ENCODE data around the gene UBB. TPM values are rescaled to one million over a fixed set of nuclear protein-coding genes. Genes with fewer than 3 reads are reported as not detected.

UBB gene
- total RNA-seq, 1 donor from 2014 or later: 1,933 TPM

GRCh38 chr17:16353317-16354174, 27.3 kb upstream of the UBB start, which contains the start of gene CENPV:
TSS of gene CENPV (minus strand) at chr17:16353469. CDS start at chr17:16353436, 33 bp downstream.
- Mint-ChIP-seq H3K27ac (peak within 1 kb of the TSS; percentile 77), H3K4me3 (peak within 1 kb of the TSS; percentile 95), H3K4me1 (ENCODE audit: low read depth) (peaks cover 16% of the 10 kb centered on the region), H3K36me3 (ENCODE audit: low read depth) (peaks cover 7% of the 10 kb centered on the region), H3K9me3 (no peaks in the 10 kb centered on the region), H3K27me3 (ENCODE audit: insufficient read depth) (peaks cover 22% of the 10 kb centered on the region)
- intact Hi-C loops (cut with micrococcal nuclease): loop anchor here (1.0 to 5.0 kb wide), 4 partner anchors 28 to 136 kb away; partner anchors contain the start of genes NCOR1, PIGL and UBB
- DNase-seq (ENCODE audit: low spot score): peak; percentile 49

- H3K9me3 Mint-ChIP-seq: no peaks in the 10 kb centered on the region
- no peak for DNase-seq (ENCODE audit: low spot score)
- H3K4me1 Mint-ChIP-seq (ENCODE audit: low read depth): peaks cover 16% of the 10 kb centered on the region
- H3K4me3 Mint-ChIP-seq: peak overlapping the region; percentile 80
- intact Hi-C loops (cut with micrococcal nuclease): loop anchor here (5.0 kb wide), 1 partner anchor 137 kb away; the partner anchor contains the start of genes NCOR1 and PIGL
- H3K27ac Mint-ChIP-seq: no peak overlapping the region
- peaks cover 7% of the 10 kb centered on the region for H3K36me3 Mint-ChIP-seq (ENCODE audit: low read depth)
- peaks cover 22% of the 10 kb centered on the region for H3K27me3 Mint-ChIP-seq (ENCODE audit: insufficient read depth)
These were observed 26.3 kb upstream of the UBB start for GRCh38 chr17:16354585-16354984.

GRCh38 chr17:16358394-16358793, 22.5 kb upstream of the UBB start:
- H3K27me3 Mint-ChIP-seq (ENCODE audit: insufficient read depth): peaks cover 17% of the 10 kb centered on the region
- intact Hi-C loops (cut with micrococcal nuclease): no loop called here

DNA sequence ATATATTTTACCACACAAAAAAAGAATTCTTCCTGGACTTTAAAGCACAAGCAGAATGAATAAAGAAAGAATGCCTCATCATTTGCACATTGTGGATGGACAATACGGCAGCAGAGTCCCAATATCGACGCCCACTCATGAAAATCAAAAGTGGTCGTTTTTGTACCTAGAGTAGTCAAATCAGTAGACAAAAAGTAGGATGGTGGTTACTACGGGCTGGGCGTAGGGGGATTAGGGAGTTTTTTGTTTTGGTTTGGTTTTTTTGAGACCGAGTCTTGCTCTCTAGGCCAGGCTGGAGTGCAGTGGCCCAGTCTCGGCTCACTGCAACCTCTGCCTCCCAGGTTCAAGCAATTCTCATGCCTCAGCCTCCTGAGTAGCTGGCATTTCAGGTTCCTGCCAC, 19.0 kb upstream of the UBB start:
- intact Hi-C loops (cut with micrococcal nuclease): loop anchor here (5.0 kb wide), 1 partner anchor 225 kb away; no protein-coding TSS in a partner anchor
- H3K4me3 Mint-ChIP-seq: no peak overlapping the region
- DNase-seq (ENCODE audit: low spot score): no peak
- H3K27ac Mint-ChIP-seq: no peak overlapping the region
- no peaks in the 10 kb centered on the region for H3K4me1 Mint-ChIP-seq (ENCODE audit: low read depth)
- no peaks in the 10 kb centered on the region for H3K9me3 Mint-ChIP-seq
- H3K27me3 Mint-ChIP-seq (ENCODE audit: insufficient read depth): peaks cover 8% of the 10 kb centered on the region
- H3K36me3 Mint-ChIP-seq (ENCODE audit: low read depth): no peaks in the 10 kb centered on the region

More at GRCh38 chr17:16358394-16358793, 22.5 kb upstream of the UBB start:
- H3K9me3 Mint-ChIP-seq: no peaks in the 10 kb centered on the region
- DNase-seq (ENCODE audit: low spot score): no peak
- H3K27ac Mint-ChIP-seq: no peak overlapping the region
- no peaks in the 10 kb centered on the region for H3K36me3 Mint-ChIP-seq (ENCODE audit: low read depth)
- no peaks in the 10 kb centered on the region for H3K4me1 Mint-ChIP-seq (ENCODE audit: low read depth)
- H3K4me3 Mint-ChIP-seq: no peak overlapping the region

- peaks cover 3% of the 10 kb centered on the region for H3K27me3 Mint-ChIP-seq (ENCODE audit: insufficient read depth)
- H3K9me3 Mint-ChIP-seq: no peaks in the 10 kb centered on the region
- no peak overlapping the region for H3K27ac Mint-ChIP-seq
- DNase-seq (ENCODE audit: low spot score): peak; percentile 59
- intact Hi-C loops (cut with micrococcal nuclease): loop anchor here (1.0 to 5.0 kb wide), 5 partner anchors 16 to 223 kb away; partner anchors contain the start of gene TRPV2
- H3K4me3 Mint-ChIP-seq: no peak overlapping the region
- no peaks in the 10 kb centered on the region for H3K36me3 Mint-ChIP-seq (ENCODE audit: low read depth)
- no peaks in the 10 kb centered on the region for H3K4me1 Mint-ChIP-seq (ENCODE audit: low read depth)
These were observed 16.9 kb upstream of the UBB start for GRCh38 chr17:16363749-16364536.

DNA sequence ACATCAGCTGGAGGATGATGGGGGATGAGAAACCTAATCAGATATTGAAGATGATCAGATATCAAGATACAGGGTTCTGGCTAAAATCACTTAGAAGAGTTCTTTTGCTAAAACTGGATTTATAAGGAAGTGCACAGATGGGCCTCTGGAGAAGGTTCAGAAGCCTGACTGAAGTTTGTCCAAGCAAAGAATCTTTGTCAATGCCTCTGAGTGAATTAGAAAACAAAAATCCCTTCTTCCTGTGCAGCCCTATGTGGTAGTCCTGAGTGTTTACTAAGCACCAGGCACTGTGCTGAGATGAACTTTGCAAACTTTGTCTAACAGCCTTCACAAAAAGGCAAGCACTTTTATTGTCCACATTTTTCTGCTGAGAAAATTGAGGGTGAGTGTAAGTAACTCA, 16.3 kb upstream of the UBB start:
- H3K27ac Mint-ChIP-seq: no peak overlapping the region
- intact Hi-C loops (cut with micrococcal nuclease): loop anchor here (1.0 to 5.0 kb wide), 2 partner anchors 51 to 223 kb away; partner anchors contain the start of gene TRPV2
- H3K4me1 Mint-ChIP-seq (ENCODE audit: low read depth): no peaks in the 10 kb centered on the region
- H3K27me3 Mint-ChIP-seq (ENCODE audit: insufficient read depth): peaks cover 3% of the 10 kb centered on the region
- H3K9me3 Mint-ChIP-seq: no peaks in the 10 kb centered on the region
- no peak for DNase-seq (ENCODE audit: low spot score)
- no peak overlapping the region for H3K4me3 Mint-ChIP-seq
- H3K36me3 Mint-ChIP-seq (ENCODE audit: low read depth): no peaks in the 10 kb centered on the region

DNA sequence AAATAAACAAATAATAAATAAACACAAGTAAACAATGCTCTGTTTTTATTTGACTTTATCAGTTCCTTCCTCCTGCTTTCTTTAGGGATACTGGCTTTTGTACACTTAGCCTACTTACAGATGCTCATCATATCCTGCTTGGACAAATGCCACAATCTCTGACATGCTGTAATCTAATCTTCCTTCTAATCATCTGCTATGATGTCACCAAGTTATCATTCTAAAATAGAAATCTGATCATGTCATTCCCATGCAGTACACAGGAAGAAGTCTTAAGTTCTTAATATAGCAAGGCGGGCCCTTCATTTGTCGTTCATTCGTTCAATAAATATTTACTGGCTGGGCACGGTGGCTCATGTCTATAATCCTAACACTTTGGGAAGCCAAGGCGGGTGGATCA, 9.1 kb upstream of the UBB start:
- intact Hi-C loops (cut with micrococcal nuclease): no loop called here
- Mint-ChIP-seq H3K9me3 (no peaks in the 10 kb centered on the region), H3K36me3 (ENCODE audit: low read depth) (no peaks in the 10 kb centered on the region), H3K4me3 (no peak overlapping the region), H3K4me1 (ENCODE audit: low read depth) (no peaks in the 10 kb centered on the region), H3K27me3 (ENCODE audit: insufficient read depth) (peaks cover 7% of the 10 kb centered on the region), H3K27ac (no peak overlapping the region)
- no peak for DNase-seq (ENCODE audit: low spot score)

GRCh38 chr17:16374146-16374938, 6.5 kb upstream of the UBB start:
- Mint-ChIP-seq H3K27me3 (ENCODE audit: insufficient read depth) (peaks cover 7% of the 10 kb centered on the region), H3K9me3 (no peaks in the 10 kb centered on the region), H3K4me1 (ENCODE audit: low read depth) (no peaks in the 10 kb centered on the region), H3K4me3 (no peak overlapping the region), H3K27ac (no peak overlapping the region), H3K36me3 (ENCODE audit: low read depth) (no peaks in the 10 kb centered on the region)
- DNase-seq (ENCODE audit: low spot score): no peak
- intact Hi-C loops (cut with micrococcal nuclease): no loop called here

GRCh38 chr17:16377941-16378341, 3.0 kb upstream of the UBB start:
- Mint-ChIP-seq H3K4me1 (ENCODE audit: low read depth) (peaks cover 12% of the 10 kb centered on the region), H3K27me3 (ENCODE audit: insufficient read depth) (peaks cover 7% of the 10 kb centered on the region), H3K27ac (no peak overlapping the region), H3K36me3 (ENCODE audit: low read depth) (peaks cover 16% of the 10 kb centered on the region), H3K4me3 (no peak overlapping the region), H3K9me3 (no peaks in the 10 kb centered on the region)
- no peak for DNase-seq (ENCODE audit: low spot score)
- intact Hi-C loops (cut with micrococcal nuclease): no loop called here

GRCh38 chr17:16378636-16379282, 2.1 kb upstream of the UBB start:
- no peak overlapping the region for H3K27ac Mint-ChIP-seq
- H3K4me1 Mint-ChIP-seq (ENCODE audit: low read depth): peaks cover 20% of the 10 kb centered on the region
- H3K36me3 Mint-ChIP-seq (ENCODE audit: low read depth): peaks cover 24% of the 10 kb centered on the region
- intact Hi-C loops (cut with micrococcal nuclease): no loop called here
- H3K9me3 Mint-ChIP-seq: no peaks in the 10 kb centered on the region
- H3K4me3 Mint-ChIP-seq: no peak overlapping the region
- H3K27me3 Mint-ChIP-seq (ENCODE audit: insufficient read depth): peaks cover 7% of the 10 kb centered on the region
- no peak for DNase-seq (ENCODE audit: low spot score)

- intact Hi-C loops (cut with micrococcal nuclease): loop anchor here (1.0 to 2.0 kb wide), 4 partner anchors 16 to 210 kb away; partner anchors contain the start of gene PIGL
- DNase-seq (ENCODE audit: low spot score): no peak
- H3K27ac Mint-ChIP-seq: no peak overlapping the region
- H3K4me3 Mint-ChIP-seq: no peak overlapping the region
- H3K9me3 Mint-ChIP-seq: no peaks in the 10 kb centered on the region
- peaks cover 29% of the 10 kb centered on the region for H3K4me1 Mint-ChIP-seq (ENCODE audit: low read depth)
- peaks cover 32% of the 10 kb centered on the region for H3K36me3 Mint-ChIP-seq (ENCODE audit: low read depth)
- peaks cover 5% of the 10 kb centered on the region for H3K27me3 Mint-ChIP-seq (ENCODE audit: insufficient read depth)
These were observed 1.2 kb upstream of the UBB start for GRCh38 chr17:16379654-16380053.

- no peak for DNase-seq (ENCODE audit: low spot score)
- Mint-ChIP-seq H3K27ac (peak overlapping the region; percentile 92), H3K36me3 (ENCODE audit: low read depth) (peaks cover 32% of the 10 kb centered on the region), H3K4me1 (ENCODE audit: low read depth) (peaks cover 31% of the 10 kb centered on the region), H3K27me3 (ENCODE audit: insufficient read depth) (peaks cover under 1% of the 10 kb centered on the region), H3K9me3 (no peaks in the 10 kb centered on the region), H3K4me3 (peak overlapping the region; percentile 90)
- intact Hi-C loops (cut with micrococcal nuclease): loop anchor here (1.0 to 2.0 kb wide), 8 partner anchors 17 to 188 kb away; partner anchors contain the start of genes CENPV, PIGL and ZNF287
These were observed 567 bp downstream of the UBB start for GRCh38 chr17:16381496-16381820.

All from activated T-helper 1 cell treated with anti-CD3 and anti-CD28 coated beads, Interleukin-12 subunit alpha, Interleukin-12 subunit beta, Interleukin-2, Interleukin-4 antibody, amounts not matched to agents 30 ng/mL and 10 ng/mL and 1 ng/mL, durations not matched to agents 14 hours and 24 hours and 36 hours (primary cell).